Measurements from ENCODE around the gene PREP.

DNA sequence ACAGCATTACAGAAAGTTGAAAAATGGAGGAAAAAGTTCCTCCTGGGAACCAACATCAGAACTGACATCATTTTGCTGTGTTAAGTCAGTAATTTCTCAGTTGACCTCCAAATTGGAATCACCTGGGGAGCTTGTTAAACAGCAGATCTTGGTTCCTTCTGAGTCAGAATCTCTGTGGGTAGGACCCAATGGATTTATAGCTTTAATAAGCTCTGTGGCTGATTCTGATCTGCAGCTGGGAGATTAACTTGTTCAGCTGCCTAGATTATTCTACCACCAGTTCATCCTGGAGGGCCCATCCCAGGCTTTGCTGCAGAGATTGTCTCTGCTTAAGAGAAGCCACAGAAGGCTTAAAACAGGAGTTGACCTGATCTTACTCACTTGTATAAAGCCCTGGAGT, 132.4 kb downstream of the PREP start:
- no peak for TF ChIP-seq CTCF (IDR thresholded peaks at IDR 0.05 in 4 of 5, conservative IDR thresholded peaks at IDR 0.05 in 1 of 5)
- no peak for TF ChIP-seq POLR2A (IDR thresholded peaks at IDR 0.05)
